GM12875 (cell line): ENCODE data around the gene TUBA8.
A peak's percentile ranks its signal among the peaks of the same experiment; 100 is the strongest.
"Not testable (repeated sequence)": the region's sequence is repeated elsewhere in the genome, so short reads cannot be mapped to it uniquely, and the experiment has no call there.

Source experiments
- H3K4me3 ChIP-seq: one replicate; pipeline ENCODE4 v1.5.1; 2011; ENCODE audit warnings: low read depth, low read length, control low read depth
- TF ChIP-seq, protein P1 (sequence below): IDR thresholded peaks from 2 replicates; pipeline ENCODE4 v1.5.1; 2011; ENCODE audit warnings: low read depth, mild to moderate bottlenecking, control low read depth, inconsistent platforms, low read length, moderate library complexity, borderline replicate concordance; ENCODE audit not compliant: insufficient read depth

TUBA8 gene

DNA sequence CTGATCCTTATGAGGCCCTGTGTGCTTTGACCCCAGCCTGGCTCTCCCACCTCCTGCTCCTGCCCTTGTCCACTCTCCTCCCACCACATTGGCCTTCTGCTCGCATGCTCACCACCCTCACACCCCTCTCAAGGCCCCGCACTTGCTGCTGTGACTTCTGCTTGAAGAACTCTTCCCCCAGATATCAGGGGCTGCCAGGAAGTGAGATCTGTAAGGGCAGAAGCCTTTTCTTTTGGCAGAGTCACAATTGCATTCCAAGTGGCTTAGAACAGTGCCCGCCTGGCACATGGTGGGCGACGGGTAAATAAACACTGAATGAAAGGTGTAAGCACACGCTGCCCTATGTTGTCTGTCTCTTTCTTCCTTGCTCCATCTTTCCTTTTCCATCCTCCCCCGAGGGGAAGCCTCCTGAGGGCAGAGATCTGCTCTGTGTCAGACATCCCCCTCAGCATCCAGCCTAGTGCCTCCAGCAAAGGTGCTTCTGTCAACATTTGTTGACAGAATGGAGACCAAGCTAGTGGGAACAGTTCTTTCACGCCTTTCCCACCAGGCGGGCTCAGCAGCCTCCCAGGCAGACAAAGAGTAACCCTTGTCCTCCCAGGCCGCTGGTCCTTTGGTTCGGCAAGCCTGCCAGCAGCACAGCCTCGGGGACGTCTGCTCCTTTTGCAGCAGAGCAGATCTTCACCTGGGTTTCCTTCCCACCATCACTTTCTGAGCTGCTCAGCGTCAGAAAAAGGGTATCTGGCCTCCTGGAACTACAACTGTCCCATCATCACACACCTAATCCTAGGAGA lies 42.9 kb upstream of the TUBA8 start:
- TF ChIP-seq, protein P1, sequence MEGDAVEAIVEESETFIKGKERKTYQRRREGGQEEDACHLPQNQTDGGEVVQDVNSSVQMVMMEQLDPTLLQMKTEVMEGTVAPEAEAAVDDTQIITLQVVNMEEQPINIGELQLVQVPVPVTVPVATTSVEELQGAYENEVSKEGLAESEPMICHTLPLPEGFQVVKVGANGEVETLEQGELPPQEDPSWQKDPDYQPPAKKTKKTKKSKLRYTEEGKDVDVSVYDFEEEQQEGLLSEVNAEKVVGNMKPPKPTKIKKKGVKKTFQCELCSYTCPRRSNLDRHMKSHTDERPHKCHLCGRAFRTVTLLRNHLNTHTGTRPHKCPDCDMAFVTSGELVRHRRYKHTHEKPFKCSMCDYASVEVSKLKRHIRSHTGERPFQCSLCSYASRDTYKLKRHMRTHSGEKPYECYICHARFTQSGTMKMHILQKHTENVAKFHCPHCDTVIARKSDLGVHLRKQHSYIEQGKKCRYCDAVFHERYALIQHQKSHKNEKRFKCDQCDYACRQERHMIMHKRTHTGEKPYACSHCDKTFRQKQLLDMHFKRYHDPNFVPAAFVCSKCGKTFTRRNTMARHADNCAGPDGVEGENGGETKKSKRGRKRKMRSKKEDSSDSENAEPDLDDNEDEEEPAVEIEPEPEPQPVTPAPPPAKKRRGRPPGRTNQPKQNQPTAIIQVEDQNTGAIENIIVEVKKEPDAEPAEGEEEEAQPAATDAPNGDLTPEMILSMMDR, result no peak
- H3K4me3 ChIP-seq, result no peak overlapping the region

DNA sequence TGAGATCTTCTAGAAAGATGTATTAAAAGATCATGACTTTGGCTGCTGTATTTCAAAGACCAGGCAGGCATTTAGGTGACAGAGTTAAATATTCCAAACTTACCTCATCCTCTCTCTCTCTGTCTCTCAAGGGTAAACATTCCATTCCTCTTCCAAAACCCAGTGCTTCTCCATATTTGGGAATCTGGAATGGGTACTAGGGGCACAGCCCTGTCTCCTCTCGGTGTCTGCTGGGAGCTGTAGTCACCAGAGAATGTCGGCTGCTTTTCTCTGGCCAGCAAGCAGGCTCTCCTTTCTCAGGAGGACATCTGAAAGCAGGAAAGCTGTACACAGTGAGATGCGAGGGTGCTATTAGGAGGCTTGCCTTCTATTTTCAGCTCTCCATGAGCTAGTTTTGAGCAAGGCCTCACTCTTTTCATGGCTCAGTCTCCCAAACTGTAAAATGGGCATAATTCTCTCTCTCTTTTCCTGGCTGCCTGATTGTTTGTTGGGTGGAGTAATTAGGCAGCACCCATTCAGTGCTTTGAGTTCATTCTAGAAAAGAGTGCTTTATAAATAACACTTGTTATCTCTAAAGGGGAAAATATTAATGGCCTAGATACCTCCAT lies 42.1 kb upstream of the TUBA8 start:
- TF ChIP-seq, protein P1, result no peak
- no peak overlapping the region for H3K4me3 ChIP-seq

DNA sequence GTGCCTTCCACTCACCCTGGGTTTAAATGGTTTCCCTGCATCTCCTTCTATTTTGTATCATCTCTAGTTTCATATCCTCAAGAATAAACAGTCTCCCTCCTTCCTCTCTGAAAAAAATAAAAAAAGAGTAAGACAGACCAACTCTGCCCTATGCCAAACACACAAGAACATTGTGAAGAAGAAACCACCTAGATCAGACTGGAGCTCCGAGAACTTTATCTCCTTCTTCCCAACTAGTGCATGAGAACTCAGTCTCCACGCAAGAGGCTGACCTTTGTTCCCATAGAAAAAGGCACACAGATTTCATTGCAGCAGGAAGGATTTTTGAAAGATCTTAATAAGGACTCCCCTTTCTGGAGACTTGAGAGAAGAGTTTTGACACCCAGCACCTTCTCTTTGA lies 41.6 kb upstream of the TUBA8 start:
- no peak overlapping the region for H3K4me3 ChIP-seq
- TF ChIP-seq, protein P1, result no peak

DNA sequence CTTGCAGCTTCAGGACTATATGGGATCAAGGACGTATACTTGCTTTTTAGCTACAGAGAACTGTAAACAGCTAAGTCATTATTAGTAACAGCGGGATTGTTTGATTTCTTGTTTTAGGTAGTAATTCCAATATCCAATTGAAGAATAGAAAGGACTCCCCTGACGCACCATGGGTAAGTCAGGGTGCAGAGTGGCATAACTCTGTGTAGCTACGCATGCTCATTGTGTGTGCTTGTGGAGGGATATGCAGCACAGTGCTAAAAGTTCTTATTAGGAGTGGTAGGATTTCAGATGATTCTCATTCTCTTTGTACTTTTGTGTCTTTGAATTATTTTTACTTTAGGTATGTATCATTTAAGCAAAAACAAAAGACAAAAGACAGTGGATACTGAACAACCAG lies 40.6 kb upstream of the TUBA8 start:
- TF ChIP-seq, protein P1, result no peak

DNA sequence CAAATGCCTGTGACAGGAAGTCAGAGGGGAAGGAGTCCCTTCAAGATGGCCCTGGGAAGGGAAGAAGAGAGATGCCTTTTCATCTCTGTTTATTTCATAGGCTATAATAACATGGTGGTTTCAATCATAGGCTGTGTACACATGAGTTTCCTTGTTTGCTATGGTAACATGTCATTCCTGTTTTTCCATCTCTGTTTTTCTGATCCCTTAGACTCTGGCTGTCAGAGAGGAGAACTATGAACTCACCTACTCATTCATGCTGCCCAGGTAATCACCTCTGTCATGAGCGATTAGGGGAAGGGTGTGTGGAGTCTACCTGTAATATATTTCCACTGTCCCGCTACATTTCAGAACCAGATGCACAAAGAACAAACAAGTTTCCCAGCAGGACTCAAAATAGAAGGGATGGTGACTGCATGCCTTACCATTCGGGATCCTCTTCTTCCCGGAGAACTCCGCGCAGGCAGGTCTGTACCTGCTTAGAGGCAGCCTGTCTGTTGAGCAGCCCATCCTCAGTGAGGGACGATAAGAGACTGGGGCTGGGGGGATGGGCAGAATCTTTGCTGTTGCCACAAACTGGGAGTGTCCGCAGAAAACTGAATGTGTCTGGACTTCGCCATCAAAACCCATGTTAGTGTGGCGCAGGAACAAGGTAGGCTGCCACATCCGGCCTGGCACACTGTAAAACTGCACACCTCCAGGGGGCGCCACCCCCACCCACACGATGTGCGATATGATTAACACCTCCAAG lies 39.9 kb upstream of the TUBA8 start:
- TF ChIP-seq, protein P1, result peak; percentile 55

More for the DNA sequence above, 40.6 kb upstream of the TUBA8 start:
- no peak overlapping the region for H3K4me3 ChIP-seq

DNA sequence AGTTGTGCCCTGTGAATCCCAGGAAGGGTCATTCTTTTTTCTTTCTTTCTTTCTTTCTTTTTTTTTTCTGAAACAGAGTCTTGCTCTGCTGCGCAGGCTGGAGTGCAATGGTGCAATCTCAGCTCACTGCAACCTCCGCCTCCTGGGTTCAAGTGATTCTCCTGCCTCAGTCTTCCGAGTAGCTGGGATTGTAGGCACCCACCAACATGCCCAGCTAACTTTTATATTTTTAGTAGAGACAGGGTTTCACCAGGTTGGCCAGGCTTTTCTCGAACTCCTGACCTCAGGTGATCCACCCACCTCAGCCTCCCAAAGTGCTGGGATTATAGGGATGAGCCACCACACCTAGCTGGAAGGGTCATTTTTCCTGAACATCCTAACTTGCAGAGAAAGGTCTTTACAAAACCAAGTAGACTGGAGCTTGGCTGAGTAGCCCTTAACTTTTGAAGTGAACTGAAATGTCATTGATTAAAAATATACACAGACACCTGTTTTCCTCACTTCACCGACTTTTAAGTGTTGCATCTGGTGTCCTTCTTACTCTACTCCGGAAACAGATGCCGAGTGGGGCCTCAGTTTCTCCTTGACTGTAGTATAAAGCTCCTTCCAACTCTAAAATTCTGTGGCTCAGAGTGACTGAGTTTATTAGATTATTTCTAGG lies 39.2 kb upstream of the TUBA8 start:
- not testable (repeated sequence) for H3K4me3 ChIP-seq

More for the DNA sequence above, 39.9 kb upstream of the TUBA8 start:
- H3K4me3 ChIP-seq, result no peak overlapping the region

DNA sequence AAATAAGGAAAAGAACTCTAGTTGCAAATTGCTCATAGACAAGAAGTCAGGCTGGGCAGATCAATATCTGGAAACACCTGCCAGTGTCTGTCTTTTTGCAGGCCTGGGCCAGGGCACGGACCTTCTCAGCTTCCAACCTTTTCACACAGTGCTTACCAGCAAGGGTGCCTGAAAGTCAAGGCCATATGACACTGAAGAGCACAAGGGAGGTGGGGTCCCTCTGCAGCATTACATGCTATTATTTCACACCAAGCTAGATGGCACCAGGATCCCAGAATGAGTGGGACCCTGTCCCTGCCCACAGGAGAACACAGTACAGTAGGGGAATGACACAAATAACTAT lies 38.7 kb upstream of the TUBA8 start:
- no peak overlapping the region for H3K4me3 ChIP-seq
- TF ChIP-seq, protein P1, result no peak
